ENCODE results near the gene FGD3.

The FGD3 gene

DNA sequence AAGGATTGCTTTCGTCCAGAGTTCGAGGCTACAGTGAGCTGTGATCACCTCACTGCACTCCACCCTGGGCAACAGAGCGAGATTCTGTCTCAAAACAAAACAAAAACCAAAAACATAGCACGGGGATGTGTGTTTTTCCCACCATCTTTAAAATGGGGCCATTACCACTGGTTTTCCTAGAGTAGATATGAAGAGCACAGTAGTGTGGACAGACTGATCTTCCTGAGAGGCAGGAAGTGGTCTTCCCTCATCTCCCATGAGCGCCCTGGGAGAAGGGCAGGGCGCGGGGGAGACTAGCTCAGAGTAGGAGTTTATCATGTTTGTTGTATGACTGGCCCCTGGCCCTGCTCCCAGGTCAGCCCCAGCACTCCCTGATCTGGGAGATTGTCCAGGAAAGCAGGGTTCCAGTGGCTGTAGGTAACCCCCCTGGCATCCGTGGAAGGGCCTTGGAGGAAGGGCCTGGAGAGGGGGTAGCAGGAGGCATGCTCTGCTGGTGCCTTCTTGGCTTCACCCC, 113.5 kb downstream of the FGD3 start:
- Histone ChIP-seq H3K36me3 (replicated peaks; ENCODE audit: insufficient read depth, low read length) (no peaks in the 10 kb centered on the region), H3F3A (ENCODE audit: insufficient read depth, low read length) (peaks cover 38% of the 10 kb centered on the region), H3K27ac (ENCODE audit: low read length) (no peak overlapping the region), H3K9ac (ENCODE audit: low read length) (no peak overlapping the region), H3K4me1 (ENCODE audit: low read length) (peaks cover 50% of the 10 kb centered on the region), H3K27me3 (replicated peaks; ENCODE audit: insufficient read depth, low read length) (no peaks in the 10 kb centered on the region), H4K20me1 (ENCODE audit: insufficient read depth, low read length) (no peaks in the 10 kb centered on the region), H2AFZ (ENCODE audit: low read length) (no peak overlapping the region), H3K9me2 (replicated peaks; ENCODE audit: insufficient read depth, low read length) (no peaks in the 10 kb centered on the region), H3K4me3 (ENCODE audit: low read length) (no peak overlapping the region), H3K79me2 (ENCODE audit: low read length) (peaks cover 44% of the 10 kb centered on the region), H3K9me3 (replicated peaks; ENCODE audit: insufficient read depth, low read length) (no peaks in the 10 kb centered on the region), H3K4me2 (ENCODE audit: low read depth, low read length) (no peak overlapping the region)
- no peak for DNase-seq
- TF ChIP-seq, protein P1, sequence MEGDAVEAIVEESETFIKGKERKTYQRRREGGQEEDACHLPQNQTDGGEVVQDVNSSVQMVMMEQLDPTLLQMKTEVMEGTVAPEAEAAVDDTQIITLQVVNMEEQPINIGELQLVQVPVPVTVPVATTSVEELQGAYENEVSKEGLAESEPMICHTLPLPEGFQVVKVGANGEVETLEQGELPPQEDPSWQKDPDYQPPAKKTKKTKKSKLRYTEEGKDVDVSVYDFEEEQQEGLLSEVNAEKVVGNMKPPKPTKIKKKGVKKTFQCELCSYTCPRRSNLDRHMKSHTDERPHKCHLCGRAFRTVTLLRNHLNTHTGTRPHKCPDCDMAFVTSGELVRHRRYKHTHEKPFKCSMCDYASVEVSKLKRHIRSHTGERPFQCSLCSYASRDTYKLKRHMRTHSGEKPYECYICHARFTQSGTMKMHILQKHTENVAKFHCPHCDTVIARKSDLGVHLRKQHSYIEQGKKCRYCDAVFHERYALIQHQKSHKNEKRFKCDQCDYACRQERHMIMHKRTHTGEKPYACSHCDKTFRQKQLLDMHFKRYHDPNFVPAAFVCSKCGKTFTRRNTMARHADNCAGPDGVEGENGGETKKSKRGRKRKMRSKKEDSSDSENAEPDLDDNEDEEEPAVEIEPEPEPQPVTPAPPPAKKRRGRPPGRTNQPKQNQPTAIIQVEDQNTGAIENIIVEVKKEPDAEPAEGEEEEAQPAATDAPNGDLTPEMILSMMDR (IDR thresholded peaks at IDR 0.05; ENCODE audit: low read length): no peak
- no peak for TF ChIP-seq EZH2 (optimal IDR thresholded peaks at IDR 0.05; ENCODE audit: low read depth, low read length)

DNA sequence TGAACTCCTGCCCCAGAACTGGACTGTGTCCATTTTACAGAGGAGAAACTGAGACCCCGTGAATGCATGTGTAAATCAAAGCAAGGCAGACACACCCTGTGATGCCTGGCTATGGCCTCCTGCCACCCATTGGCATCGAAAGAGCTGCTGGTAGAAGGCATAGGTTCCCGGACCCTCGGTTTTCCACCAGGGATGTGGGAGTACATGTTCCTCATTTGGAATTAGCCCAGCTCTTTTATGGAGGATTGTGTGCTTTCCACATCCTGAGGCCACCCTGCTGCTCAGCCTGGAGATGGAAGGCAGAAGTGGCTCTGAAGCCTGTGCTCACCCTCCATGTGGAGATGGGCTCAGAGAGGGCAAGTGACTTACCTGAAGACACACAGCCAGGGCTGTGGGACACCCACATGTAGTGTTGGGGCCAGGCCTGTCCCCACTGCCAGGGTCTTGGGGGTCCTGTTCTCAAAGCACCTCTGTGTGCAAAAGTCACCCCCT, 114.0 kb downstream of the FGD3 start:
- Histone ChIP-seq H3F3A (ENCODE audit: insufficient read depth, low read length) (peaks cover 38% of the 10 kb centered on the region), H3K9ac (ENCODE audit: low read length) (peak overlapping the region; percentile 43), H3K9me2 (replicated peaks; ENCODE audit: insufficient read depth, low read length) (no peaks in the 10 kb centered on the region), H3K4me3 (ENCODE audit: low read length) (0 out of 2 replicates have a peak overlapping the region, but pooled peaks have one; percentile 8), H3K36me3 (replicated peaks; ENCODE audit: insufficient read depth, low read length) (no peaks in the 10 kb centered on the region), H3K79me2 (ENCODE audit: low read length) (peaks cover 44% of the 10 kb centered on the region), H3K27me3 (replicated peaks; ENCODE audit: insufficient read depth, low read length) (no peaks in the 10 kb centered on the region), H2AFZ (ENCODE audit: low read length) (0 out of 2 replicates have a peak overlapping the region, but pooled peaks have one; percentile 51), H3K4me2 (ENCODE audit: low read depth, low read length) (peak overlapping the region; percentile 56), H4K20me1 (ENCODE audit: insufficient read depth, low read length) (no peaks in the 10 kb centered on the region), H3K4me1 (ENCODE audit: low read length) (peaks cover 50% of the 10 kb centered on the region), H3K27ac (ENCODE audit: low read length) (peak overlapping the region; percentile 84), H3K9me3 (replicated peaks; ENCODE audit: insufficient read depth, low read length) (no peaks in the 10 kb centered on the region)
- TF ChIP-seq EZH2 (optimal IDR thresholded peaks at IDR 0.05; ENCODE audit: low read depth, low read length) (no peak), EZH2phosphoT487 (IDR thresholded peaks at IDR 0.05; ENCODE audit: low read length) (no peak)
- TF ChIP-seq, protein P1 (IDR thresholded peaks at IDR 0.05; ENCODE audit: low read length): no peak
- DNase-seq: no peak

DNA sequence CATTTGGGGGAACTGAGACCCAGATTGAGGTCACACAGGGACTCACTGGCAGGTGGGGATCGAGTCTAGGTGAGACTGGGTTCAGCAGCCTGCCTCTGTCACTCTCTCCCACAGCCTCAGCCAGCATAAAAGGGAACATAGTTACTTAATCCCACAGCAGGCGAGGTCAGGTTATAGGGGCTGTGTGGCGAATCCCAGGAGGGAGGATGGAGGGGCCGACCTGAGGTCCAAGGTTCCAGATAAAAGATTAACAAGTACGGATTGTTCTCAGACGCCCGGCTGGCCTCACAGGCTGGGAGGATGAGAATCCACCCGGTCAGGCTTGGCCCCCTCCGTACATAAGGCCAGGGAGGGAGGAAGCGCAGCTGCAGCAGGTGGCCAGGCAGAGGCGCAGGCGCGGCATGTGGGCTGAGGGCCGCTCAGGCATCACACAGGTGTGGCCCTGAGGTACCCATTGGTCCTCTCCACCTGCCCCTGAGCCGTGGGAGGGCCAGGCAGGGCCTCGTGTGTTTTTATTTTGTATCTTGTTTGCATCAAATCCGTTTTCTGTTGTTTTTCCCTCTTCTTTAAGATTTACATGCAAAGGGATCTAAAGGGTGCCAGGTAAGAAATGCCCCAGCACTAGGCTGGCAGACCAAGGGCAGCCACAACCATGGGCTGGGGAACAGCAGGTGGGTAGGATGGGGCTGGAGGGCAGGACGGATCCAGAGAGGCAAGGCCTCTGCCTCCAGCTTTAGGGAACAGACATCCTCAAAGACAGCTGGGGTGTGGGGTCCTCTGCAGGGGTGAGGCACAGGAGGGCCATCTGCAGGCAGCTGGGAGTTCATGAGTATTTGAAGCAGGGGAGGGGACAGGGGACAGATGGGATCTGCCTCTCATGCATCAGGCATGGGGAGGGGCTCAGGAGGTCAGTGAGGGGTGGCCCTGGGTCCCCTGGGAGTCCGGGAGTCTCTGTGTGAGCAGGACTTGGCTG, 114.8 kb downstream of the FGD3 start:
- DNase-seq: peak; percentile 88
- TF ChIP-seq, protein P1 (IDR thresholded peaks at IDR 0.05; ENCODE audit: low read length): peak; percentile 30; the same call in 1 of the 2 replicates
- TF ChIP-seq EZH2phosphoT487 (IDR thresholded peaks at IDR 0.05; ENCODE audit: low read length): no peak
- no peak for TF ChIP-seq EZH2 (optimal IDR thresholded peaks at IDR 0.05; ENCODE audit: low read depth, low read length)
- Histone ChIP-seq H3K79me2 (ENCODE audit: low read length) (peaks cover 44% of the 10 kb centered on the region), H3K9ac (ENCODE audit: low read length) (peak overlapping the region; percentile 43), H3F3A (ENCODE audit: insufficient read depth, low read length) (peaks cover 38% of the 10 kb centered on the region), H4K20me1 (ENCODE audit: insufficient read depth, low read length) (no peaks in the 10 kb centered on the region), H3K27ac (ENCODE audit: low read length) (peak overlapping the region; percentile 84), H3K4me3 (ENCODE audit: low read length) (peak overlapping the region; percentile 20), H3K4me1 (ENCODE audit: low read length) (peaks cover 50% of the 10 kb centered on the region), H3K4me2 (ENCODE audit: low read depth, low read length) (peak overlapping the region; percentile 56), H3K27me3 (replicated peaks; ENCODE audit: insufficient read depth, low read length) (no peaks in the 10 kb centered on the region), H3K9me3 (replicated peaks; ENCODE audit: insufficient read depth, low read length) (no peaks in the 10 kb centered on the region), H2AFZ (ENCODE audit: low read length) (peak overlapping the region; percentile 51), H3K9me2 (replicated peaks; ENCODE audit: insufficient read depth, low read length) (no peaks in the 10 kb centered on the region), H3K36me3 (replicated peaks; ENCODE audit: insufficient read depth, low read length) (no peaks in the 10 kb centered on the region)
